ENCODE measurements around the gene ARHGDIB. TPM values are rescaled to one million over a fixed set of nuclear protein-coding genes. Genes with fewer than 3 reads are reported as not detected.

Gene ARHGDIB
- total and polyA plus RNA-seq, 2 of the 13 experiments (the other 11 are each of a cell fraction or from before 2014, with no cell fraction given), result 0.11 to 0.87 TPM

GRCh38 chr12:15007551-15007950, 46.1 kb upstream of the ARHGDIB start:
- Histone ChIP-seq H3K4me3 (replicated peaks in 1 of 3; ENCODE audit: insufficient read depth in 1 of 3, low read depth in 2 of 3, low read length in 3 of 3) (no peak overlapping the region), H3K36me3 (replicated peaks in 1 of 2; ENCODE audit: control insufficient read depth in 1 of 2, insufficient read depth in 2 of 2, low read length in 2 of 2) (no peaks in the 10 kb centered on the region), H4K20me1 (ENCODE audit: insufficient read depth, low read length) (no peaks in the 10 kb centered on the region), H3K9me3 (ENCODE audit: low read length) (no peaks in the 10 kb centered on the region), H3K27me3 (ENCODE audit: control insufficient read depth in 1 of 2, insufficient read depth in 2 of 2, low read length in 2 of 2) (peaks cover 0 to 5% of the 10 kb centered on the region in 2 experiments; a peak in 2 of 5 replicates), H3K27ac (ENCODE audit: extremely low read length, insufficient read depth, low read length) (no peak overlapping the region), H2AFZ (ENCODE audit: low read length) (no peak overlapping the region), H3K4me1 (ENCODE audit: insufficient read depth, low read length) (no peaks in the 10 kb centered on the region), H3K4me2 (ENCODE audit: low read depth, low read length) (no peak overlapping the region), H3K79me2 (ENCODE audit: insufficient read depth, low read length) (no peaks in the 10 kb centered on the region), H3K9ac (ENCODE audit: insufficient read depth, low read depth, low read length) (no peak overlapping the region)
- POLR2A ChIA-PET, result no interaction called here
- WGBS (ENCODE audit: low lambda C conversion rate), result 3% methylated on average over 3 of the region's 3 CpGs
- CTCF ChIA-PET (ENCODE audit: low intra/inter-chr PET ratio, low total read pairs), result no interaction called here
- FAIRE-seq, result no peak
- no peak for DNase-seq (ENCODE audit: low spot score)
- no TSS peak for BruUV-seq (replicated peaks)
- intact Hi-C loops (cut with micrococcal nuclease; ENCODE audit: unreplicated experiment) (no loop called here), in situ Hi-C loops (cut with HindIII; ENCODE audit: extremely low pct_ligation_motif_present, low pct_unique_long_range_greater_than_20kb) (no loop called here)
- ATAC-seq, result no peak
- no peak for TF ChIP-seq ZNF570 (CRISPR knock-in tag; IDR thresholded peaks at IDR 0.05; ENCODE audit: borderline replicate concordance)
- TF ChIP-seq TEAD3 (CRISPR knock-in tag; optimal IDR thresholded peaks at IDR 0.05; ENCODE audit: borderline replicate concordance), result no peak
- TF ChIP-seq ZFP1 (CRISPR knock-in tag; IDR thresholded peaks at IDR 0.05), result no peak
- TF ChIP-seq POGK (CRISPR knock-in tag; conservative IDR thresholded peaks at IDR 0.05), result no peak
- no peak for TF ChIP-seq THYN1 (CRISPR knock-in tag; IDR thresholded peaks at IDR 0.05; ENCODE audit: borderline replicate concordance, low read depth)
- no peak for TF ChIP-seq POLR2AphosphoS2 (IDR thresholded peaks at IDR 0.05; ENCODE audit: low read depth, low read length)
- TF ChIP-seq SMARCC2 (IDR thresholded peaks at IDR 0.05), result no peak
- no peak for TF ChIP-seq ZBTB40 (IDR thresholded peaks at IDR 0.05)
- no peak for TF ChIP-seq ZBTB40 (CRISPR knock-in tag; IDR thresholded peaks at IDR 0.05)
- TF ChIP-seq MLXIP (CRISPR knock-in tag; IDR thresholded peaks at IDR 0.05; ENCODE audit: borderline replicate concordance), result no peak
- TF ChIP-seq ZNF773 (CRISPR knock-in tag; IDR thresholded peaks at IDR 0.05; ENCODE audit: borderline replicate concordance), result no peak

All from HepG2 (cell line).